ENCODE results near the gene HCFC1R1.

DNA sequence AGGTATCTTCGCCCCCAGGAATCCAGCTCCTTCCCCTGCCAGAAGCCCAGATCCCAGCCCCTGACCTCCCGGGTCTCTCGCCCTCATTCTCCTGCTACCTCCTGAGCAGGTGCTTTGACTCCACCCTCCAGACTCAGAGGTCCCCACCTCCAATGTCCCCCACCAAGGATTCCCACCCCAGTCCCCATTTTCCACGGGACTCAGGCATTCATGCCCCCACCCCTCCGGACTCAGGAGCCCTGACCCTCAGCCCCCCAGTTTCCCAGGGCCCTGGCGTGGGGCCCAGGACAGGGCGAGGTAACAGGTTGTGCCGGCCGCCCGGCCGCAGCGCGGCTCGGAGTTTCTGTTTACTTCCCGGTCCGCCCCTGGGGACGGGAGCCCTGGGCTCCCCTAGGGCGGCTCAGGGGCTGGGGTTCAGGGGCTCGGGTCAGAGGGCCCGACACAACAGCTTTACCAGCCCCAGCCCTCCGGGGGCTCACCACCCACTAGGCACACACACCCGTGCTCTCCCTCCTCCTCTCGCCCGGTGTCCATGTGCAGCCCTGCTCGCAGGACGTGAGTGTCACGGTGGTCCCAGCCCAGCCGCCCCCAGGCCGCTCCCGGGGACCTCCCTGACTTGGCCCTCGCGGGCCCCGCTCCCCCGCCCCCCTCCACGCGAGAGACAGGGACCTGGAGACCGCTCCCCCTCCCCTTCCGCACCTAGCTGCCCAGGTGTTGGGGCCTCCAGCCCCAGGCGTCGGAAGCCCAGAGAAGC, 12.4 kb upstream of the HCFC1R1 start:
- TF ChIP-seq, protein P1, sequence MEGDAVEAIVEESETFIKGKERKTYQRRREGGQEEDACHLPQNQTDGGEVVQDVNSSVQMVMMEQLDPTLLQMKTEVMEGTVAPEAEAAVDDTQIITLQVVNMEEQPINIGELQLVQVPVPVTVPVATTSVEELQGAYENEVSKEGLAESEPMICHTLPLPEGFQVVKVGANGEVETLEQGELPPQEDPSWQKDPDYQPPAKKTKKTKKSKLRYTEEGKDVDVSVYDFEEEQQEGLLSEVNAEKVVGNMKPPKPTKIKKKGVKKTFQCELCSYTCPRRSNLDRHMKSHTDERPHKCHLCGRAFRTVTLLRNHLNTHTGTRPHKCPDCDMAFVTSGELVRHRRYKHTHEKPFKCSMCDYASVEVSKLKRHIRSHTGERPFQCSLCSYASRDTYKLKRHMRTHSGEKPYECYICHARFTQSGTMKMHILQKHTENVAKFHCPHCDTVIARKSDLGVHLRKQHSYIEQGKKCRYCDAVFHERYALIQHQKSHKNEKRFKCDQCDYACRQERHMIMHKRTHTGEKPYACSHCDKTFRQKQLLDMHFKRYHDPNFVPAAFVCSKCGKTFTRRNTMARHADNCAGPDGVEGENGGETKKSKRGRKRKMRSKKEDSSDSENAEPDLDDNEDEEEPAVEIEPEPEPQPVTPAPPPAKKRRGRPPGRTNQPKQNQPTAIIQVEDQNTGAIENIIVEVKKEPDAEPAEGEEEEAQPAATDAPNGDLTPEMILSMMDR (IDR thresholded peaks at IDR 0.05; ENCODE audit: borderline replicate concordance, extremely low read depth, low read length, poor library complexity, severe bottlenecking), result no peak
- no peak for TF ChIP-seq EZH2 (IDR thresholded peaks at IDR 0.05; ENCODE audit: borderline replicate concordance, low read depth, low read length, severe bottlenecking)
